ENCODE measurements around the gene MAN2A2. TPM values are rescaled to one million over a fixed set of nuclear protein-coding genes. Genes with fewer than 3 reads are reported as not detected.
"Not testable (repeated sequence)": the region's sequence is repeated elsewhere in the genome, so short reads cannot be mapped to it uniquely, and the experiment has no call there.

The MAN2A2 gene
- total RNA-seq, 1 experiment from 2014 or later, result 45.8 TPM

DNA sequence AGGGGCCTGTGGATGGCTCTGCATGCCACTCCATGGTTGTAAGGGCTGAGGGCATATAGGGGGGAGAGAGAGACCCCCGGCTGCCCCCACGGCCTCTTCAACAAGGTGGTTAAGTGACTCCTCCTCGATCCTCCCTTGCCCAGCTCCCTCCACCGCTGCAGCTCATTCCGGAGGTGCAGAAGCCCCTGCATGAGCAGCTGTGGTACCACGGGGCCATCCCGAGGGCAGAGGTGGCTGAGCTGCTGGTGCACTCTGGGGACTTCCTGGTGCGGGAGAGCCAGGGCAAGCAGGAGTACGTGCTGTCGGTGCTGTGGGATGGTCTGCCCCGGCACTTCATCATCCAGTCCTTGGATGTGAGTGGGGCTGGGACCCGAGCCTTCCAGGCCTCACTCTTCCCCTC, 12.3 kb upstream of the MAN2A2 start:
- Histone ChIP-seq H3K36me3 (no peaks in the 10 kb centered on the region), H3K4me3 (no peak overlapping the region), H3K27me3 (no peaks in the 10 kb centered on the region), H3K9me3 (no peaks in the 10 kb centered on the region)
- no peak for DNase-seq

DNA sequence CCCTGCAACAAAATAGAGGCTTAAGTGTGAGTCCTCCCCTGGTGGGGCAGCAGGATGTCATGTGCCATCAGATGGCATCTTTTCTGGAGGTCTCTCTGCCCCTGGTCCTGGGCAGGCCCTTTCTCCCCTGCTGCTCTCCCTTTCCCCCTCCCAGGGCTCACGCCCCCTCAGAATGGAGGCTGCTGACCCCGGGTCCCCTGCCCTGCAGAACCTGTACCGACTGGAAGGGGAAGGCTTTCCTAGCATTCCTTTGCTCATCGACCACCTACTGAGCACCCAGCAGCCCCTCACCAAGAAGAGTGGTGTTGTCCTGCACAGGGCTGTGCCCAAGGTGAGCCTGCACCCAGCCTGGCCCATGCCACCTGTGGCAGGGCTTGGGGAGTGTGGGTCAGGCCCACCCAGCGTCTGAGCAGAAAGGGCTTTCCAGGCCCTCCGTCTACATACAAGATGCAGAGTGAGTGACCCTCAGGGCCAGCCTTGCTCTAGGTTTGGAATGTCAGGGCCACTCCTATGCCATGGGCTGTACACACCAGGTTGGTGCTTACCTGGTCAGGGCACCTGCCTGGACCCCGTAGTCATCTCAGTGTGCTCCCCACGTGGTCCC, 11.7 kb upstream of the MAN2A2 start:
- no peak for DNase-seq
- Histone ChIP-seq H3K4me3 (no peak overlapping the region), H3K9me3 (no peaks in the 10 kb centered on the region), H3K27me3 (no peaks in the 10 kb centered on the region), H3K36me3 (no peaks in the 10 kb centered on the region)

DNA sequence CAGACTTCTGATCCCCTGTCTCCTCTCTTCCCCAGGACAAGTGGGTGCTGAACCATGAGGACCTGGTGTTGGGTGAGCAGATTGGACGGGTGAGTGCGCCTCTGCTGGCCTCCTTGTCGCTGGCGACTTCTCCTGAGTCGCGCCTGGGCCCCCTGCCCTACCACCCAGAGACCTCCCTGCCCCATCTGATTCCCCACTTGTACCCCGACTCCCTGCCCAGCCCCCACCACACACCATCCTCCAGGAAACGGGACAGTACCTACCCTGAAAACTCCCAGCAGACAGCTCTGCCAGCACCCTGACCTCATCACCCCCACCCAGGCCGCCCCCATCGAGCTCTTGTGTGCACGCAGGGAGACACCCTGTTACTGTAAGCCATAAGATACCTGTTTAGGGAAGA, 11.1 kb upstream of the MAN2A2 start:
- DNase-seq, result no peak
- Histone ChIP-seq H3K4me3 (no peak overlapping the region), H3K36me3 (no peaks in the 10 kb centered on the region), H3K27me3 (no peaks in the 10 kb centered on the region), H3K9me3 (no peaks in the 10 kb centered on the region)

DNA sequence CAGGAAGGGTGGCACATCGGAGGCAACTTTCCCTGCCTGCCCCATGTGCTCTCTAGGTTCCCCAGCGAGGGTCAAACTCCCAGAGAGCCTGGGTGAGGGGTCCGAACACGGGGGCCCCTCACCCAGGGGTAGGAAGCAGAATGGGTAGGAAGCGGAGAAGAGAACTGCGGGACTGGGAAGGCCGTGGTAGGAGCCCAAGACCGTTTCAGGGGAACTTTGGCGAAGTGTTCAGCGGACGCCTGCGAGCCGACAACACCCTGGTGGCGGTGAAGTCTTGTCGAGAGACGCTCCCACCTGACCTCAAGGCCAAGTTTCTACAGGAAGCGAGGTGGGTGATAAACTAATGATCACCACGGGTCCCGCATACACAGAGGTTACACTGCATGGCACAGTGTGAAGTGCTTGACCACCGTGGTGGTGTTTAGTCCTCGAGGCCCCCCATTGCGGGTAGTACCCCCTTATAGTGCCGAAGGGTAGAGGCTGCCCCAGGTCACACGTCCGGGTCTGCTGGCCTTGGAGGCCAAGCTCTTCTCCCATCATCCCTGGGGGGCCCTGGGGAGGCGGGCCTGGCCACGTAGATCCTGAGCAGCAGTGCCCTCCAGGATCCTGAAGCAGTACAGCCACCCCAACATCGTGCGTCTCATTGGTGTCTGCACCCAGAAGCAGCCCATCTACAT, 10.5 kb upstream of the MAN2A2 start:
- Histone ChIP-seq H3K9me3 (no peaks in the 10 kb centered on the region), H3K36me3 (no peaks in the 10 kb centered on the region), H3K27me3 (no peaks in the 10 kb centered on the region), H3K4me3 (no peak overlapping the region)
- DNase-seq, result no peak

DNA sequence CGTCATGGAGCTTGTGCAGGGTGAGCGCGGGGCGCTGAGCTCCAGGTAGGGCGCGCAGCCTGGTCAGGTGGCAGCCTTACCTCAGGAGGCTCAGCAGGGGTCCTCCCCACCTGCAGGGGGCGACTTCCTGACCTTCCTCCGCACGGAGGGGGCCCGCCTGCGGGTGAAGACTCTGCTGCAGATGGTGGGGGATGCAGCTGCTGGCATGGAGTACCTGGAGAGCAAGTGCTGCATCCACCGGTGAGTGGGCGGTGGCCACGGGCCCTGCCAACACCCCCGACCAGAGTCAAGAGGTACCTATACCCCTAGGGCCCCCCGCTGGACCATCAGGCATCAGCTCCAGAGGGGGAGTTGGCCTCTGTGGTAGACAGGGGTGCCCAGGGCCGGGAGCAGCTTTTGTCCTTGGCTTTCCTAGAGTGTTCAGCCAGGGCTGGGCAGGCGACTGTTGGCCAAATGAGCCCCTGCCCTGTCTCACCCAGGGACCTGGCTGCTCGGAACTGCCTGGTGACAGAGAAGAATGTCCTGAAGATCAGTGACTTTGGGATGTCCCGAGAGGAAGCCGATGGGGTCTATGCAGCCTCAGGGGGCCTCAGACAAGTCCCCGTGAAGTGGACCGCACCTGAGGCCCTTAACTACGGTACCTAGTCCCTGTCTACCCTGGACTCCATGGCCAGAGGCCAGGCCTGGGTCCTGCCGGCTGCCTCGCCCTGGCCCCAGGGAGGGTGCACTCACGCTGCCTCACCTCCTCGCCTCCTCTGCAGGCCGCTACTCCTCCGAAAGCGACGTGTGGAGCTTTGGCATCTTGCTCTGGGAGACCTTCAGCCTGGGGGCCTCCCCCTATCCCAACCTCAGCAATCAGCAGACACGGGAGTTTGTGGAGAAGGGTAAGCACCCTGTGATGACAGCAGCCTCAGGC, 9.7 kb upstream of the MAN2A2 start:
- Histone ChIP-seq H3K27me3 (no peaks in the 10 kb centered on the region), H3K9me3 (no peaks in the 10 kb centered on the region), H3K4me3 (no peak overlapping the region), H3K36me3 (no peaks in the 10 kb centered on the region)
- DNase-seq, result no peak

DNA sequence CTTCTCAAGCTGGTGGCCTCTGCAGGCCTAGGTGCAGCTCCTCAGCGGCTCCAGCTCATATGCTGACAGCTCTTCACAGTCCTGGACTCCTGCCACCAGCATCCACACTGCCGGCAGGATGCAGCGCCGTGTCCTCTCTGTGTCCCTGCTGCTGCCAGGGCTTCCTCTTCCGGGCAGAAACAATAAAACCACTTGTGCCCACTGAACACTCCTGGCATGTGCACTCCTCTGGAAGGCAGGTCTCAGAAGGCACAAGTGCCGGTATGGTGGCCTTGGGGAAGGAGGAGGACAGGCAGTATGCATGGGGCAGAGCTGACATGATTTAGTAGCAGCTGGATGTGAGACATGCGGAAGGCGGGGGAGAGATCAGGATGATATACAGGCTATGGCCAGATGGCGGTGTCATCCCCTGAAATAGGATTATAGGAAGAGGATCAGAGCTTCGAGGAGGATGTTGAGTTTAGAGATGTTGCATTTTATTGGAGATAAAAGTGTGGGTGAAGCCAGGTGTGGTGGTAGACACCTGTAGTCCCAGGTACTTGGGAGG, 7.5 kb upstream of the MAN2A2 start:
- H3K9me3 ChIP-seq, result no peaks in the 10 kb centered on the region
- no peak overlapping the region for H3K4me3 ChIP-seq
- no peak for DNase-seq
- H3K36me3 ChIP-seq, result no peaks in the 10 kb centered on the region
- H3K27me3 ChIP-seq, result no peaks in the 10 kb centered on the region

DNA sequence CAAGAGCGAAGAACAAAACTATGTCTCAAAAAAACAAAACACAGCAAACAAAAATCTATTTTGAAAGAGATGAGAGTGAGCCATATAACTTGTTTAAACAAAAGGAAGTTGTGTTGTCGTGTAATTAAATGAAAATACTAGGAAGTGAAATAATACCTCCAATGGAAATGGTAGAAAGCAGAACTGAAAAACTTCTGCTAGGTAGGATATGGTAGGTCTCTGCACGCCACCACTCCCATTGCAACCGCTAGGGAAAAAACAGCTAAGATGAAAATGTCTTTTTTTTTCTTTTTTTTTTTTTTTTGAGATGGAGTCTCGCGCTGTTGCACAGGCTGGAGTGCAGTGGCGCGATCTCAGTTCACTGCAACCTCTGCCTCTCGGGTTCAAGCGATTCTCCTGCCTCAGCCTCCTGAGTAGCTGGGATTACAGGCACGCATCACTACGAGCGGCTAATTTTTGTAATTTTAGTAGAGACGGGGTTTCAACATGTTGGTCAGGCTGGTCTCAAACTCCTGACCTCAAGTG, 5.9 kb upstream of the MAN2A2 start:
- H3K9me3 ChIP-seq, H3K36me3 ChIP-seq, H3K27me3 ChIP-seq, DNase-seq, H3K4me3 ChIP-seq: not testable (repeated sequence)

DNA sequence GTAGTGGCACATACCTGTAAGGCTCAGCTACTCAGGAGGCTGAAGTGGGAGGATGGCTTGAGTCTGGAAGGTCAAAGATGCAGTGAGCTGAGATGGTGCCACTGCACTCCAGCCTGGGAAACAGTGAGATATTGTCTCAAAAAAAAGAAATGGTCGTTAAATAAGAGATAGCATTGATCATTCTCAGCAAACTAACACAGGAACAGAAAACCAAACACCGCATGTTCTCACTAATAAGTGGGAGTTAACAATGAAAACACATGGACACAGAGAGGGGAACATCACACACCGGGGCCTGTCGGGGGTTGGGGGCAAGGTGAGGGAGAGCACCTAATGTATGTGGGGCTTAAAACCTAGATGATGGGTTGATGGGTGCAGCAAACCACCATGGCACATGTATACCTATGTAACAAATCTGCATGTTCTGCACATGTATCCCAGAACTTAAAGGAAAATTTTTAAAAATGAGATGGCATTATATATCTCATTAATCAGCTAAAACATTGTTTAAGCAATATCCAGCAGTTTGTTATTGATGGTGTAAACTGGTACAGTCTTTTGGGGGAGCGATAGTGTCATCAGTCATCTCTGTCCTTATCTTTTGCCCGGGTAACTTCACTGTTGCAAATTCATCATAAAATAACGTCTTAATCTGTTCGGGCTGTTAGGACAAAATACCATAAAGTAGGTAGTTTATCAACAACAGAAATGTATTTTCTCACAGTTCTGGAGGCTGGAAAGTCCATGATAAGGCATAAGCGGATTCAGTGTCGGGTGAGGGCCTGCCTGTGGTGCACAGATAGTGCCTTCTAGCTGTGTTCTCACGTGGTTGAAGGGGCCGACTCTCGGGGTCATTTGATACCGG, 1.7 kb upstream of the MAN2A2 start:
- H3K36me3 ChIP-seq, result peaks cover 17% of the 10 kb centered on the region
- H3K9me3 ChIP-seq, result no peaks in the 10 kb centered on the region
- no peaks in the 10 kb centered on the region for H3K27me3 ChIP-seq
- peak overlapping the region; percentile 71 for H3K4me3 ChIP-seq
- no peak for DNase-seq

DNA sequence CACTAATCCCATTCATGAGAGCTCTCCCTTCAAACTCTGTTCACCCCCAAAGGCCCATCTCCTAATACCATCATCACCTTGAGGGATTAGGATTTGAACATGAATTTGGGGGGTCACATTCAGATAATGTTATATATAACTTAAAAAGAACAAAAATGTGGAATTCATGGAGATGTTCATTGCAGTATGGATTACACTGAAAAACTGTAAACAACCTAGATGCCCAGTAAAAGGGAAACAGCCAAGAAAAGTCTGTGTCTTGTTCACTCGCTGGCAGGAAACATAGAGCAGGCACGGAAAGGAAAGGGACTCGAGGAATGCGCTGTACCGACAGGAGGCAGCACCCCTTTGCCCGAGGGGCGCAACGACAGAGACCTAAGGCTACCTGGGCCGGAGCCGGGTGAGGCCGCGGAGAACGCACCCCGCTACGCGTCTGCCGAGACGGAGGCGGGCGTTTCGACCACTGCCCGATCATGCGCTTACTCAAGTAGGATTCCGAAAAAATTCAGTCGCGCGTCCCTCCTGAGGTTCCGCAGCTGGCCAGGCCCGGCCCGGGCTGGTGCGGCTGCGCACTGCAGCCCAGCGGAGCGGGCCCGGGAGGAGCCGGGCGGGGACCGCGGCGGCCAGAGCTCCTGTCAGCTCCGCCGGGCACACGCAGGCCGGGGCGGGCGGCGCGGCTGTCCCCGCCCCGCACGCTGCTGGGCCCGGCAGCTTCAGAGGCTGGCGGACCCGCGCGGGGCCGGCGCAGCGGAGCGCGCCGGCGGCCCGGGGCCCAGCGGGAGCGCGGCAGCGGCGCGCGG, 862 bp upstream of the MAN2A2 start:
- DNase-seq, result peak; percentile 80
- H3K9me3 ChIP-seq, result no peaks in the 10 kb centered on the region
- peak overlapping the region; percentile 71 for H3K4me3 ChIP-seq
- no peaks in the 10 kb centered on the region for H3K27me3 ChIP-seq
- H3K36me3 ChIP-seq, result peaks cover 25% of the 10 kb centered on the region

DNA sequence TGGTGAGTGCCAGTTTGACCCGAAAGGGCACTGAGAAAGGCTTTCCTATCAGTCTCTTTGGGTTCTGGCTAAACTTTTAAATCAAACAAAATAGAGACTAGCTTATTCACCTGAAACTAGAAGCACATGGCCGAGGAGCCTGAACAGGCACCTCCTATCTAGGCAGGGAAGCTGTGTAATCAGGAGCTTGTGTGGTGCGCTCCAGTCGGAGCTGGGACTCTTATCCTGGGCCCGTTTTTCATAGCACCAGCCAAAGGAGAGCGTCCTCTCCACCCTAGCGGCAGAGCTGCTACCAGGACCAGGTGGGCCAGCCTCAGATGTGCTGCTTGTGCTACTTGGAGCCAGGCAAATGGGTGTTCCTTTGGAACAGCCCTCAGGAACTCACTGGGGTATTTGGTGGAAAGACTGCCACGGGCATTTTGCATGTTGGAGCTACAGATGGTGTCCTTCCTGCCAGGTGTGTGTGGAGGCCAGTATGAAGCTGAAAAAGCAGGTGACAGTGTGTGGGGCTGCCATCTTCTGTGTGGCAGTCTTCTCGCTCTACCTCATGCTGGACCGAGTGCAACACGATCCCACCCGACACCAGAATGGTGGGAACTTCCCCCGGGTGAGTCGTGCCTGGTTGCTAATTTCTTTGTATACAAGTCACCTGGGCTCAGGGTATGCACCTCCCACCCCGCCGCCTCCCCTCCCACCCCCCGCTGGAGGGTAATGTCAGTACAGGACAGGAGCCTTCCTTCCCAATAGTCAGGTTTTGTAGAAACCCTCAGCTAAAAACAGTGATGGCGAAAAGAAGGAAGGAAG, 833 bp downstream of the MAN2A2 start:
- Histone ChIP-seq H3K4me3 (peak overlapping the region; percentile 70), H3K27me3 (no peaks in the 10 kb centered on the region), H3K9me3 (no peaks in the 10 kb centered on the region), H3K36me3 (peaks cover 30% of the 10 kb centered on the region)
- no peak for DNase-seq

DNA sequence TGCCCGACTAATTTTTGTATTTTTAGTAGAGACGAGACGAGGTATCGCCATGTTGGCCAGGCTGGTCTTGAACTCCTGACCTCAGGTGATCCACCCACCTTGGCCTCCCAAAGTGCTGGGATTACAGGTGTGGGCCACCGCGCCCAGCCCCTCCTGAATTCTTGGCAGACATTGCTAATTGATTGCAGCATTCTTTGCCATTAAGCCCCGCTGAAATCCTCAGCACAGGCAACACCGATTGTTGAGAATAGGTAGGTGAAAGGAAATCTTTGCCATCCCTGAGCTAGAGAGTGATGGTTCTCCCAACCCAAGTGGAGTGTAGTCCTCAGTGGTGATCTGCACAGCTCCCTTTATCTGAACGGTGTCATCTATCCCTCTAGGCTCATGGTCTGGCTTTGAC, 1.6 kb downstream of the MAN2A2 start:
- H3K9me3 ChIP-seq, result no peaks in the 10 kb centered on the region
- H3K4me3 ChIP-seq, result no peak overlapping the region
- no peaks in the 10 kb centered on the region for H3K27me3 ChIP-seq
- DNase-seq, result no peak
- H3K36me3 ChIP-seq, result peaks cover 33% of the 10 kb centered on the region

DNA sequence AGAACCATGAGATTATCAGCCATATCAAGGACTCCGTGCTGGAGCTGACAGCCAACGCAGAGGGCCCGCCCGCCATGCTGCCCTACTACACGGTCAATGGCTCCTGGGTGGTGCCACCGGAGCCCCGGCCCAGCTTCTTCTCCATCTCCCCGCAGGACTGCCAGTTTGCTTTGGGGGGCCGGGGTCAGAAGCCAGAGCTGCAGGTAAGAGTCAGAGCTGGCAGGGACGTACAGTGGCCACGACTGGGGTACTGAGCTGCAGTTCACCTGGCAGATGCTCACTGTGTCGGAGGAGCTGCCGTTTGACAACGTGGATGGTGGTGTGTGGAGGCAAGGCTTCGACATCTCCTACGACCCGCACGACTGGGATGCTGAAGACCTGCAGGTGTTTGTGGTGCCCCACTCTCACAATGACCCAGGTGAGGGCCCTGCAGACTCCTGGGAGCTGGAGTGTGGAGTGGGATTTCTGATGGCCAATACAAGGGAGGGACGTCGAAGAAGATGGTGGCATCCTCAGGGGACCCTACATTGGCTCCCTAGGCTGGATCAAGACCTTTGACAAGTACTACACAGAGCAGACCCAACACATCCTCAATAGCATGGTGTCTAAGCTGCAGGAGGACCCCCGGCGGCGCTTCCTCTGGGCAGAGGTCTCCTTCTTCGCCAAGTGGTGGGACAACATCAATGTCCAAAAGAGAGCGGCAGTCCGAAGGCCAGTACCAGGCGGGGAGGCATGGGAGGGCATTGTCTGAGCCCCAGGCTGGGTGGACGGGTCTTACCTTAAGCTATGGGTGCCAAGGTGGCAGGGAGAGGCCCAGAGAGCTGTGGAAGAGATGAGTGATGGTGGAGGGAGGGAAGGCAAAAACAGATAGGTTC, 2.4 kb downstream of the MAN2A2 start:
- DNase-seq, result no peak
- Histone ChIP-seq H3K4me3 (no peak overlapping the region), H3K9me3 (no peaks in the 10 kb centered on the region), H3K36me3 (peaks cover 41% of the 10 kb centered on the region), H3K27me3 (no peaks in the 10 kb centered on the region)

DNA sequence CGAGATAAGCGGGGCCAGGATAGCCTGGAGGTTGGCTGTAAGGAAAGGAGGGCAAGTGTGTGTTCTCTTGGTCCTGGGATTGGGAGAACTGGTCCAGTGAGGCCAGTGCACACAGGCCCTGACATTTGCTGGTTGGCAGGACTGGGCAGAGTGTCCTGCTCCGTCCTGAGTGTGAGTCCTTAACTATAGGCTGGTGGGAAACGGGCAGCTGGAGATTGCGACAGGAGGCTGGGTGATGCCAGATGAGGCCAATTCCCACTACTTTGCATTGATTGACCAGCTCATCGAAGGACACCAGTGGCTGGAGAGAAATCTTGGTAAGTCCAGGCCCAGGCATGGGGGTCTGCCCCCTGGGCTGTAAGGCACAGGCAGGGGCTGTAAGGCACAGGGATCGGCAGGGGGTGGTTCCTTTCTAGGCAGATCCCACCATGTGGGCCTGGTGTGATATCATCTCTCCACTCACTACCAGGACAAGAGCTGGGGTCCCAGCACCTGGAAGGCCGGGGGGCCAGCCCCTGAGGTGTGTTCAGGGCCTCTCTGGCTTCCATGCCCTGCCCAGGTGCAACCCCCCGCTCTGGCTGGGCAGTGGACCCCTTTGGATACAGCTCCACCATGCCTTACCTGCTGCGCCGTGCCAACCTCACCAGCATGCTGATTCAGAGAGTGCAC, 3.2 kb downstream of the MAN2A2 start:
- DNase-seq, result no peak

More for the DNA sequence above, 3.2 kb downstream of the MAN2A2 start:
- Histone ChIP-seq H3K27me3 (no peaks in the 10 kb centered on the region), H3K36me3 (peaks cover 47% of the 10 kb centered on the region), H3K4me3 (no peak overlapping the region), H3K9me3 (no peaks in the 10 kb centered on the region)
